ENCODE measurements around the gene KCNK5.

DNA sequence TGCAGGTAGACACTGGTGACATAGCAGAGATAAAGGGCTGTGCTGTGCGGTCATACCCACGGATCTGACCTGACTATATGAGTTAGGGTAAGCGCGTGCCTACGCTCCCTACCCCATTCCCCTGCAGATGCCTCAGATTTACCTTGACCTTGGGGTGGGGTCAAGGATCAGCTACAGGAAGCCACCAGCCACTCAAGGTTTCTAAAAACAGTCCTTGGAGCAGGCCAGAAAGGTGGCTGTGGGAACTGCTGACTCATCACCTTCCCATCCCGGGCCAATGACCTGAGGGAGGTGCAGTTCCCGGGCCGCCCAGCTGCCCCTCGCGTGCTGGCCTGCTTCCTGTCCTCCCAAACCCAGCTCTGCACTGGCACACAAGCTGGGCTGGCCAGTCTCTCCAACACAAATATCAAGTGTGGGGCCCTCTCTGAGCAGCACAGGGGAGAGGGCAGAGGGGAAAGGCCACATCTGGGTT lies 23.0 kb downstream of the KCNK5 start:
- TF ChIP-seq CTCF (IDR thresholded peaks at IDR 0.05) = no peak
- TF ChIP-seq EZH2 (IDR thresholded peaks at IDR 0.05; ENCODE audit: borderline replicate concordance, insufficient read depth, low read depth, low read length, poor library complexity, severe bottlenecking) = no peak
